K562 (cell line): ENCODE measurements around the gene ACAT1. TPM values are rescaled to one million over a fixed set of nuclear protein-coding genes. Genes with fewer than 3 reads are reported as not detected.
A peak's percentile ranks its signal among the peaks of the same experiment; 100 is the strongest.

Experiments used
- ATAC-seq: fragments of 200-7000 bp; cut with Tn5 transposase; 3 replicates; pipeline ENCODE4 v1.9.1; 2020; ENCODE audit warnings: moderate library complexity
- BruUV-seq: library from RNA; stranded (reverse); fragments of 400-500 nt; replicated peaks from 2 replicates; lab custom pipeline; 2021; lab: Mats Ljungman, UMichigan
- CTCF ChIA-PET: fragments of 300-600 bp; formaldehyde crosslinking; extraction: SDS; loops from one replicate; lab custom pipeline; 2021; ENCODE audit warnings: low intra/inter-chr PET ratio; lab: Yijun Ruan, JAX
- POLR2A ChIA-PET: fragments of 300-600, 350-650 bp; sonication (Branson Sonifier 250); formaldehyde crosslinking; extraction: SDS; loops from one replicate; lab custom pipeline; 2021; ENCODE audit warnings: antibody characterized with exemption, inconsistent platforms; lab: Yijun Ruan, JAX
- DNase-seq, 4 experiments: peaks; one replicate each; pipeline versions ENCODE4 v3.0.0 to v3.0.0-alpha.2; 2011 to 2018; ENCODE audit warnings: low spot score in 3 of 4, mixed read lengths in 3 of 4; ENCODE audit errors: extremely low read depth in 1 of 4
- FAIRE-seq: peaks from 2 replicates; lab custom pipeline; 2011; peaks lifted over from hg19 to GRCh38; lab: Jason Lieb, UNC
- H2AFZ ChIP-seq: 2 replicates; pipeline ENCODE4 v1.6.0; 2011; ENCODE audit warnings: low read depth, low read length, control low read depth, inconsistent platforms
- H3K27ac ChIP-seq: fragments of 200-600 bp; 3 replicates; pipeline ENCODE4 v1.8.0; 2011; ENCODE audit warnings: low read depth, mild to moderate bottlenecking, control low read depth, inconsistent platforms, low read length, moderate library complexity, mixed read lengths; ENCODE audit errors: extremely low read depth
- H3K27me3 ChIP-seq, 2 experiments: fragments of 300-600 bp in 1 of 2; 2 replicates in 1 of 2; 3 replicates in 1 of 2; pipeline versions ENCODE4 v1.6.0 to v1.8.0; 2011; ENCODE audit warnings: inconsistent platforms in 2 of 2, low read length in 2 of 2, mild to moderate bottlenecking in 1 of 2, mixed read lengths in 1 of 2, moderate library complexity in 1 of 2; ENCODE audit not compliant: control insufficient read depth in 2 of 2, insufficient read depth in 2 of 2
- H3K36me3 ChIP-seq: fragments of 300-600 bp; 3 replicates; pipeline ENCODE4 v1.8.0; 2011; ENCODE audit warnings: mild to moderate bottlenecking, low read length, inconsistent platforms; ENCODE audit not compliant: control insufficient read depth, insufficient read depth
- H3K4me1 ChIP-seq, 2 experiments: fragments of 200-600 bp in 1 of 2; replicated peaks in 1 of 2; 2 replicates in 1 of 2; 3 replicates in 1 of 2; pipeline versions ENCODE4 v1.5.1 to v1.8.0; 2011; ENCODE audit warnings: inconsistent platforms in 2 of 2, low read length in 2 of 2, mild to moderate bottlenecking in 1 of 2, mixed read lengths in 1 of 2, moderate library complexity in 1 of 2; ENCODE audit not compliant: control insufficient read depth in 2 of 2, insufficient read depth in 2 of 2
- H3K4me2 ChIP-seq: 2 replicates; pipeline ENCODE4 v1.6.1; 2011; ENCODE audit warnings: low read length, control low read depth, inconsistent platforms, mixed read lengths; ENCODE audit not compliant: insufficient read depth
- H3K4me3 ChIP-seq: fragments of 200-600 bp; sonication (generic), shearing (Covaris generic); 2 replicates; pipeline ENCODE4 v1.5.1; 2016; ENCODE audit warnings: control low read depth, inconsistent platforms
- H3K79me2 ChIP-seq: fragments of 200-600 bp; 3 replicates; pipeline ENCODE4 v1.8.0; 2011; ENCODE audit warnings: low read length, inconsistent platforms; ENCODE audit not compliant: control insufficient read depth, insufficient read depth
- H3K9ac ChIP-seq, 2 experiments: 2 replicates each; pipeline versions ENCODE4 v1.6.0 to v1.6.1; 2011; ENCODE audit warnings: low read depth in 2 of 2, low read length in 2 of 2, control low read depth in 1 of 2, inconsistent platforms in 1 of 2, mild to moderate bottlenecking in 1 of 2, mixed read lengths in 1 of 2; ENCODE audit not compliant: insufficient read depth in 1 of 2
- H3K9me1 ChIP-seq: one replicate; pipeline ENCODE4 v1.6.0; 2011; ENCODE audit warnings: inconsistent platforms, mild to moderate bottlenecking, low read length, moderate library complexity; ENCODE audit not compliant: control insufficient read depth, insufficient read depth
- H3K9me3 ChIP-seq: replicated peaks from 2 replicates; pipeline ENCODE4 v1.5.1; 2011; ENCODE audit warnings: low read depth, low read length, inconsistent platforms; ENCODE audit not compliant: control insufficient read depth, insufficient read depth
- H4K20me1 ChIP-seq: replicated peaks from 2 replicates; pipeline ENCODE4 v1.6.1; 2011; ENCODE audit warnings: low read length, inconsistent platforms, mixed read lengths; ENCODE audit not compliant: control insufficient read depth, insufficient read depth
- DNMT1 ChIP-seq: fragments of 450-650 bp; IDR thresholded peaks from 2 replicates; pipeline ENCODE4 v1.6.1; 2016; ENCODE audit warnings: antibody characterized with exemption, mild to moderate bottlenecking
- FOSL1 ChIP-seq: fragments of 200-800 bp; sonication (Bioruptor generic); conservative IDR thresholded peaks from 2 replicates; pipeline ENCODE4 v1.6.1; 2016; ENCODE audit warnings: missing genetic modification characterization, missing compliant biosample characterization
- L3MBTL2 ChIP-seq: fragments of 450-650 bp; IDR thresholded peaks from 2 replicates; pipeline ENCODE4 v1.6.1; 2016; ENCODE audit warnings: mild to moderate bottlenecking, moderate library complexity
- NCOA2 ChIP-seq, 2 experiments: fragments of 450-650 bp; IDR thresholded peaks; 2 replicates each; pipeline ENCODE4 v1.6.1; 2018; ENCODE audit warnings: mild to moderate bottlenecking in 2 of 2, moderate library complexity in 1 of 2; ENCODE audit not compliant: partially characterized antibody in 2 of 2
- NFIC ChIP-seq: fragments of 450-650 bp; IDR thresholded peaks from 2 replicates; pipeline ENCODE4 v1.6.1; 2017; ENCODE audit warnings: mild to moderate bottlenecking, inconsistent platforms
- PML ChIP-seq: IDR thresholded peaks from 2 replicates; pipeline ENCODE4 v1.6.1; 2012; ENCODE audit warnings: low read length, inconsistent platforms
- WGBS: fragments of 100-300 bp; shearing (Covaris generic); methylation state at CpG from one replicate; pipeline ENCODE4 v1.1.6; 2016; ENCODE audit warnings: low coverage, mixed read lengths; ENCODE audit not compliant: insufficient coverage; ENCODE audit errors: missing lambda C conversion rate; 5-methylcytosine and 5-hydroxymethylcytosine counted together
- in situ Hi-C: fragments of 300-500 bp; cut with MboI; formaldehyde crosslinking; loops from 4 replicates; pipeline ENCODE4 v1.15.0; 2018; ENCODE audit warnings: inconsistent platforms, mixed read lengths
- intact Hi-C: fragments of 100-400 bp; cut with micrococcal nuclease; formaldehyde crosslinking; loops from 2 replicates; pipeline ENCODE4 v1.14.2; 2022
- polyA plus RNA-seq, 8 experiments: library from polyadenylated mRNA; depleted of rRNA in 4 of 8; stranded (reverse) in 5 of 8; unstranded in 3 of 8; fragments of >200 nt; fragmentation: Nextera tagmentation in 2 of 8; fragmentation: Illumina TruSeq in 1 of 8; extraction: Ambion mirVana in 2 of 8; extraction: Trizol in 1 of 8; gene quantifications; 2 replicates each; pipeline versions ENCODE4 v1.2.1 to v1.2.3, GENCODE V29; 2011 to 2014; ENCODE audit warnings: inconsistent platforms in 1 of 8, missing spikeins in 1 of 8
- total RNA-seq, 7 experiments: library from RNA; depleted of rRNA in 6 of 7; stranded (reverse); fragments of >200 nt in 6 of 7; fragmentation: Illumina TruSeq in 2 of 7; extraction: Trizol in 2 of 7; gene quantifications; 2 replicates each; pipeline versions ENCODE4 v1.2.1 to v1.2.3, GENCODE V29; 2011 to 2021; ENCODE audit warnings: low replicate concordance in 1 of 7

The ACAT1 gene
- total and polyA plus RNA-seq, 9 of the 15 experiments (the other 6 are each of a cell fraction or from before 2014, with no cell fraction given), result 65.1 to 204 (median 104) TPM

GRCh38 chr11:108112057-108112456 lies 9.3 kb upstream of the ACAT1 start (continued):
- TF ChIP-seq NCOA2 (IDR thresholded peaks at IDR 0.05; ENCODE audit: partially characterized antibody in 2 of 2) (no peak), PML (no peak), DNMT1 (no peak)

- peaks cover 0 to 2% of the 10 kb centered on the region in 2 experiments; a peak in 1 of 5 replicates for H3K4me1 ChIP-seq
- BruUV-seq, result no TSS peak
- no peak overlapping the region for H3K4me2 ChIP-seq
- peak; percentile 25; the same call in 2 of the 3 replicates for ATAC-seq
- POLR2A ChIA-PET, result no interaction called here
- H2AFZ ChIP-seq, result no peak overlapping the region
- 18% methylated on average over 5 of the region's 5 CpGs for WGBS
- H3K79me2 ChIP-seq, result no peaks in the 10 kb centered on the region
- TF ChIP-seq FOSL1 (tag) (peak; percentile 28; the same call in 1 of the 2 replicates), NFIC (0 out of 2 replicates have a peak, but pooled peaks have one; percentile 5), L3MBTL2 (no peak)
- FAIRE-seq, result peak; percentile 19
- in situ Hi-C loops, result no loop called here
- no peak overlapping the region for H3K27ac ChIP-seq
- H3K27me3 ChIP-seq, result no peaks in the 10 kb centered on the region
- no peaks in the 10 kb centered on the region for H3K9me3 ChIP-seq
- no peaks in the 10 kb centered on the region for H3K36me3 ChIP-seq
- DNase-seq, result no peak
- intact Hi-C loops, result no loop called here
- H3K9me1 ChIP-seq, result no peaks in the 10 kb centered on the region
- H3K9ac ChIP-seq, result no peak overlapping the region
- CTCF ChIA-PET, result no interaction called here
- H4K20me1 ChIP-seq, result no peaks in the 10 kb centered on the region
- H3K4me3 ChIP-seq, result no peak overlapping the region
Measured at GRCh38 chr11:108115500-108116140, 5.7 kb upstream of the ACAT1 start.
